GM21367 (cell line): ENCODE measurements around the gene DDAH2.
A peak's percentile ranks its signal among the peaks of the same experiment; 100 is the strongest.
"Not testable (repeated sequence)": the region's sequence is repeated elsewhere in the genome, so short reads cannot be mapped to it uniquely, and the experiment has no call there.

Source experiments
- ATAC-seq: cut with Tn5 transposase; IDR thresholded peaks from one replicate; pipeline ENCODE4 v1.9.1; 2021; ENCODE audit not compliant: unreplicated experiment

DDAH2 gene

DNA sequence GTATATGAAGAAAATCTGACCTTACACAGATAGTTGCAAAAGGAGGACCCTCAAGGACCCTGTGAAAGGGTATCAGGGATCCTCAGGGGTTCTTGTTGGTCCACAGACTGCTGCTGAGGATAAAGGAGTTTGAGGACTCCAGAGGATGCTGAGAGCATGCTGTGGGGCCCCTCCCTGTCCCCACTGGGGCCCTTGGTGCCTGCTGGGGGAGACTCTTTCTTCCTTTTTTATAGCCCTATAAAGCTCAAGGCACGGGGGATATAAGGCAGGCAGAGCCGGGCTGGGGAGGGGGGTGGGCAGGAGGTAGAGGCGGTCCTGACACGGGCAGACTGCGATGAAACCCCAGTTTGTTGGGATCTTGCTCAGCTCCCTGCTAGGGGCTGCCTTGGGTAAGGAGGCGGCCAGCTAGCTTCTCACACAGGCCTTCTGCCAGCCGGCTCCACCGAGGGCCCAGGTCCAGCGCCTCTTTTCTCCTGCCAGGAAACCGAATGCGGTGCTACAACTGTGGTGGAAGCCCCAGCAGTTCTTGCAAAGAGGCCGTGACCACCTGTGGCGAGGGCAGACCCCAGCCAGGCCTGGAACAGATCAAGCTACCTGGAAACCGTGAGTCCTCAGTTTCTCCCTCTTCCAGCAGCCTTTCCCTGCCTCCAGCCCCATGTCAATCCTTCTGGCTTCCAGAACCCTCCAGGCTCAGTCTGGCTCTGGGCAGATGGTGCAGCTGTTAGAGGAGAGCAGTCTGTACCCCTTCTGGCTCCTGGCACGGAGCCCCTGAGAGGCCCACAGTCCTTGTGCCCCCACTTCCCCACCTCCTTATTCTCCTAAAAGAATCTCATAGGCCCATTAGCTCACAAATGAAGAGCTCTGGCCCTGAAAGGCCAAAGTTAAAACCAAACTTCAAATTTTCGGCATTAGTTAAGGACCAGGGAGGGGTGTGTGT lies 13.8 kb downstream of the DDAH2 start, which contains the start of gene LY6G6D:
LY6G6D (plus strand) TSS at position 327 of the 937 bp plus-strand sequence; CDS start at position 335, 8 bp downstream.
- no peak for ATAC-seq

GRCh38 chr6:31713991-31714684 lies 15.0 kb downstream of the DDAH2 start:
- ATAC-seq: no peak

- ATAC-seq: no peak
Observed at GRCh38 chr6:31713465-31713864, 15.6 kb downstream of the DDAH2 start.

- no peak for ATAC-seq
Observed at GRCh38 chr6:31712296-31712695, 16.8 kb downstream of the DDAH2 start.

DNA sequence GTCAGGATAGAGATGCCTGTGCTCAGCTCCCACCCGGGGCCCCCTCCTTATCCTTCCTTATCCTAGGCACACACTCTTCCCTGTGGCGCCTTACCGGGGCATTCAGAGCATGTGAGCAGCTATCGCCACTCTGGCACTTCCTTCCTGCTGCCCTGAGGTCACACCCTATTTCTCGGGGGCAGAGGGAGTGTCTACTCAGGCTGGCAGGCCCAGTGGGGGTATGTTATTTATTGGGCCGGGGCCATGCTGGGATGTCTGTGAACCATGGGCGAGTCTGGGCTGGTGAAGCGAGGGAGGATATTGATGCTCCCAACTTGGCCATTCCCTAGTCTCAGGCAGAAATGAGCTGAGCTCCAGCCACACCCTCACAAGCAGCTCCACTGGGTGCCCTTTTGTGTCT lies 17.9 kb downstream of the DDAH2 start:
- no peak for ATAC-seq

GRCh38 chr6:31710523-31711219 lies 18.4 kb downstream of the DDAH2 start:
- ATAC-seq: no peak

DNA sequence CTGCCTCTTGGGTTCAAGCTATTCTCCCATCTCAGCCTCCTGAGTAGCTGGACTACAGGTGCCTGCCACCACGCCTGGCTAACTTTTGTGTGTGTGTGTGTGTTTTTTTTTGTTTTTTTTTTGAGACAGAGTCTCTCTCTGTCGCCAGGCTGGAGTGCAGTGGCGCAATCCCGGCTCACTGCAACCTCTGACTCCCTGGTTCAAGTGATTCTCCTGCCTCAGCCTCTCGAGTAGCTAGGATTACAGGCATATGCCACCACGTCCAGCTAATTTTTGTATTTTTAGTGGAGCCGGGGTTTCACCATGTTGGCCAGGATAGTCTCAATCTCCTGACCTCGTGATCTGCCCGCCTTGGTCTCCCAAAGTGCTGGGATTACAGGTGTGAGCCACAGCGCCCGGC lies 19.9 kb downstream of the DDAH2 start:
- ATAC-seq: not testable (repeated sequence)

DNA sequence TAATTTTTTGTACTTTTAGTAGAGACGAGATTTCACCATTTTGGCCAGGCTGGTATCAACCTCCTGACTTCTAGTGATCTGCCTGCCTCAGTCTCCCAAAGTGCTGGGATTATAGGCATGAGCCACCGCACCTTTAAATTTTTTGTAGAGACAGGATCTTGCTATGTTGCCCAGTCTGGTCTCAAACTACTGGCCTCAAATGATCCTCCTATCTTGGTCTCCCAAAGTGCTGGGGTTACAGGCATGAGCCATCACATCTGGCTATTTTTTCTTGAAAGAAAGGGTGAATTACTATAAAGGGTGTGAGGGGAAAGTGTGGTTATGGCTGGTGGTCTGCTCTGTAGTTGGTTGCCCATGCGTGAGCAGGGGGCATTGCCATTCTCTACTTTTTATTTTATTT lies 20.9 kb downstream of the DDAH2 start:
- no peak for ATAC-seq

DNA sequence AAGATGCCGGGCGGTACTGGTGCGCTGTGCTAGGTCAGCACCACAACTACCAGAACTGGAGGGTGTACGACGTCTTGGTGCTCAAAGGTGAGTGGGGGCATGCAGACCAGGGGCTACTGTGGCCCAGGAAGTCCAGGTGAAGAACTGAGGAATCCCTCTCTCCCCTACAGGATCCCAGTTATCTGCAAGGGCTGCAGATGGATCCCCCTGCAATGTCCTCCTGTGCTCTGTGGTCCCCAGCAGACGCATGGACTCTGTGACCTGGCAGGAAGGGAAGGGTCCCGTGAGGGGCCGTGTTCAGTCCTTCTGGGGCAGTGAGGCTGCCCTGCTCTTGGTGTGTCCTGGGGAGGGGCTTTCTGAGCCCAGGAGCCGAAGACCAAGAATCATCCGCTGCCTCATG lies 21.4 kb downstream of the DDAH2 start:
- ATAC-seq: no peak

DNA sequence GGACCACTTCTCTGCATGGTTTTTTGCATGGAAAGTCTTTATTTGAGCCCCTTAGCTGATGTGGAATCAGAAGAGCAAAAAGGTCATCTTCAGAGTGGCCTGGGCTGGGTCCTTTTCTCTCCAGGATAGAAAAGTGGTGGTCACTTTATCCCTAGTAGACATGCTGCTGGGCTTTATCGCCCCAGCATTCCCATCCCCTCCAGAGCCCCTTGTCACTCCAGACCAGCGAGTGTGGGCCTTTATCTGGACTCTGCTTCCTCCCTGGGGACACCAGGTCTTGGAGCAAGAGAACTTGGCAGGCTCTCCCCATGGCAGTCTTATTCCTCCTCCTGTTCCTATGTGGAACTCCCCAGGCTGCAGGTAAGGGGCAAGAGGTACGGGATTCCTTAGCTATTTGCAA lies 22.5 kb downstream of the DDAH2 start, which contains the start of gene LY6G6F:
LY6G6F (plus strand) TSS at position 268 of the 400 bp plus-strand sequence; CDS start at position 309, 41 bp downstream.
- no peak for ATAC-seq

- ATAC-seq: no peak
Observed at GRCh38 chr6:31705931-31706330, 23.2 kb downstream of the DDAH2 start.

DNA sequence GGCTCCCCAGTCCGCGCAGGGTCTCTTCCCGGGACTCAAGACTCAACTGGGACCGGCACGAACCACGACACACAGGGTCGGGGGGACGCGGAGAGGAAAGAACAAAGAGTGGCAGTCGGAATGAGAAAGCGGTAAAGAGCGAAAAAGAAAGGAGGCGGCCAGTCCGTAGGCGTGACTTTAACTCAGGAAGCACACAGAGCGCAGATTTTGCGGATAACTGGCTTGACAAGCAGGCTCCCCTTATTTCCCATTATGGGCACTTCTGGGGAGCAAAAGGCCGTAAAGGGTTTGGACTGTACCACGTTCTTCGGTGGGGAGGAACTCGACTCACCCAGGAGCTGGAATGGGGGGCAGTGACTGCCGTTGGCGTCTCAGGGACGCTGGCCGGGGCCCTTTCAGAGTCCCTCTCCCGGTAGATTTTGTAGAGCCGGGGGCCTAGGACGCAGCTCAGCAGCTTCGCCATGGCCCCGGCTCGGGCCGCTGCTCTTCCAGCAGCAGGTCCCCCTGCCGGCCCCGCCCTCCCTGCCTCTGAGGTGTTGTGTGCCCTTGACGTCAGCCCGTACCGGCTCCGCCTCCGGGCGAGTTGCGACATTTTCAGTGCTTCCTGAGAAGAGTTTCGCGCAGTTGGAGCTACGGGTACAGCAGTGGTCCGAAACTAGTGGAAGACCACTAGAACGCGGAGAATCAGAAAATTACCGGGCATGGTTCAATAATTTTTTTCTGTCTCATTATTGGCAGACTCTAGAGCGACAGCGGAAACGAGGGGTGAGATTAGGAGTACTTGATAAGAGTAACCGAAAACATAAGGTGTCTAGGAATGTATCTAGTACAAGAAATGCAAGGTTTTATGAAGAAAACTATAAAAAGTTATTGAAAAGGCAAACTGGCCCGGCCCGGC lies 26.0 kb downstream of the DDAH2 start, which contains the start of gene ABHD16A:
ABHD16A (minus strand) TSS at position 506 of the 898 bp plus-strand sequence; CDS start at position 463, 43 bp downstream.
- ATAC-seq: peak; percentile 70

DNA sequence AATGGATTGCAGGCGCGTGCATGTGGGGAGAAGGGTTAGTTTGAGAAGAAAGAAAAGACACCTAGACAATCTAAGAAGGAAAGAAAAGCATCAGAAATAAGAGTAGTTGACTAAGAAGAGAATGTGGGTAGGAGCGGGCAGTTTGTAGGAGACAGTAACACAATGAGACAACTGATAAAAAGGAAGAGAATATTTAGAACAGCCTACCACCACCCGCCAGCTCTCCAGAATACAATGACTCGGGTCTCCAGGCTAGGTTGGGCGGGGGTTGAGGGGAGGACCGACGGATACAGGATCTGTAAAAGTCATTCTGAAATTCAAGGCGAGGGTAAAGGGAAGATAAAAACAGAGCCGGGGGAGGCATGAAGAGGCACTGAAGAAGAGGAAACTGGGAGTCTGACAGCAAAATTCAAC lies 26.7 kb downstream of the DDAH2 start:
- ATAC-seq: no peak

DNA sequence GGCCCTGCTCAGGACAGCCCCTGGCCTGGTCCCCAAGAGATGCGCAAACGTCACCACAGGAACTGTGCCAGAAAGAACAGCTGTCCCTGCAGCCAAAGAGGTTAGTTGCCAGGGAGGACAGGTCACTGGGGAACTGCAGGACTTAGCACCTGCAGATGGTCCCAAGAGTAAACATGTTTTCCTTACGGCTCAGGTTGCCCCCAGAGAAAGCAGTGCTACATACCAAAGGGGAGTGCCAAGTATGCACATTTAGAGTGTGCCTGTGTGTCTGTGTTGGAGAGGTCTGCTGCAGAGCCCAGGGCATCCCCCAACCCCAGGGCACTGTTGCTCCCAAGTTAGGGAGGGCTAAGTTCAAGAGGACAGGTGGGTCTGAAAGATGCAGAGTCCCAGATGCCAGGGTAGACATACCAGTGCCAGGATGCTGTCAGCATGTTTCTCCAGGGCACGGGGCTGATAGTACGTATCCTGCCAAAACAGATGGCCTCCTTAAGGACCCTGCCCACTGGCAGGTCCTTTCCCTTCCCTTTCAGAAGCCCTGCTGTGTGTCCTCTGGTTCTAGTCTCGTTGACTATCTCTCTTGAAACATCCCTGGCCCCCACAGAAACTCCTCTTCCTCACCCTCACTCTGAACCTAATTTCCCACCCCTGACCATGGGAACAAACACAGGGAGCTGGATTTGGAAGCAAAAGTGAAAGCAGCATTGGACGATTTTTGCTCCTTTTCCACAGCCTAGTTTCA lies 27.3 kb downstream of the DDAH2 start:
- no peak for ATAC-seq

DNA sequence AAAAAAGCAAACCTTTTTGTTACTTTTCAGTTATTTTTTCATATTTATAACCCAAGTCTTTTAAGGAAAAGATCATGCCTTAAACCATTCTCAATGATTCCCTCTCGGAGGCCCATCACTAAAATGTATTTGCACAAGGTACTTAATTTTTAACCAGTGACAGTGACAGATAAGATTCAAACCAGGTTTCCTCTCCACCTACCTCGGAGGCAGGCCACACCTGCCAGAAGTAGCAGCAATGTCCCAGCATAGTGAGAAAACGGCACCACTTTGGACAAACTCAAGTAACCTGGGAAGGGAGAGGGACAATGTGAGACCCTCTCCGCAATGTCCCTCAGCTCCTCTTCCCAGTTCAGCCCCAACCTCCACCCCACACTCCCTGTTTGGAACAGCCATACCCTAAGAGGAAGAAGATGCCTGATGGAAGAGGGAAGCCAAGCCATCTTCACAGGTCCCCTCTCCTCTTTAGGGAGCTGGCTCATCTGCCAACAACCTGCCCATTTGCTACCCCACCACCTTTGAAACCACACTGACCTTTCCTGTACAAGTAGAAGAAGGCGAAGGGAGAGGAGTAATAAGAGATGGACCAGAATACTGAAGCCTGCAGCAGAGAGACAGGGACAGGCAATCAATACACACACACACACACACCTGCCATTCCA lies 28.2 kb downstream of the DDAH2 start:
- ATAC-seq: no peak

GRCh38 chr6:31697555-31697954 lies 31.5 kb downstream of the DDAH2 start:
- no peak for ATAC-seq

GRCh38 chr6:31693535-31693934 lies 35.6 kb downstream of the DDAH2 start:
- ATAC-seq: no peak

DNA sequence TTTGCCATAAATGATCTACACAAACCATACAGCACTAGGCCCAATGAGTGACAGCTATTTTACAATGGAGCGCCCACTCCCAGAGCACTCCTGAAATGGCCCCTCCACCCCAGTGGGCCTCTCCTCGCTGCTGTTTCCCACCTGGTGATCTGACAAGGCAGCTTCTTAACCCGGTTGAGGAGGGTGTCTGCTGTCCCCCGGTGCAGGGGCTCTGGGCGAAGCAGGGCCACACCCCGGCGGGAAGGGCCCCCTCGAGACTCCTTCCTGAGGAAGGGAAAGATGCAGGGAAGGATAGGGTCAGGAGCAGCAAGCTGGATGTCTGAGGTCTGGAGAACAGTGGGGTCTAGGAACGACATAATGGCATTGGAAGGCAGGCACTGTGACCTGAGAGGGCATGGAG lies 36.2 kb downstream of the DDAH2 start:
- ATAC-seq: no peak

GRCh38 chr6:31692353-31692752 lies 36.7 kb downstream of the DDAH2 start:
- ATAC-seq: no peak
